ENCODE data around the gene MANSC1. TPM values are rescaled to one million over a fixed set of nuclear protein-coding genes. Genes with fewer than 3 reads are reported as not detected.

MANSC1 gene
- total and polyA plus RNA-seq, 9 of the 15 experiments (the other 6 are each of a cell fraction or from before 2014, with no cell fraction given), result 0.76 to 8.6 (median 3.1) TPM

DNA sequence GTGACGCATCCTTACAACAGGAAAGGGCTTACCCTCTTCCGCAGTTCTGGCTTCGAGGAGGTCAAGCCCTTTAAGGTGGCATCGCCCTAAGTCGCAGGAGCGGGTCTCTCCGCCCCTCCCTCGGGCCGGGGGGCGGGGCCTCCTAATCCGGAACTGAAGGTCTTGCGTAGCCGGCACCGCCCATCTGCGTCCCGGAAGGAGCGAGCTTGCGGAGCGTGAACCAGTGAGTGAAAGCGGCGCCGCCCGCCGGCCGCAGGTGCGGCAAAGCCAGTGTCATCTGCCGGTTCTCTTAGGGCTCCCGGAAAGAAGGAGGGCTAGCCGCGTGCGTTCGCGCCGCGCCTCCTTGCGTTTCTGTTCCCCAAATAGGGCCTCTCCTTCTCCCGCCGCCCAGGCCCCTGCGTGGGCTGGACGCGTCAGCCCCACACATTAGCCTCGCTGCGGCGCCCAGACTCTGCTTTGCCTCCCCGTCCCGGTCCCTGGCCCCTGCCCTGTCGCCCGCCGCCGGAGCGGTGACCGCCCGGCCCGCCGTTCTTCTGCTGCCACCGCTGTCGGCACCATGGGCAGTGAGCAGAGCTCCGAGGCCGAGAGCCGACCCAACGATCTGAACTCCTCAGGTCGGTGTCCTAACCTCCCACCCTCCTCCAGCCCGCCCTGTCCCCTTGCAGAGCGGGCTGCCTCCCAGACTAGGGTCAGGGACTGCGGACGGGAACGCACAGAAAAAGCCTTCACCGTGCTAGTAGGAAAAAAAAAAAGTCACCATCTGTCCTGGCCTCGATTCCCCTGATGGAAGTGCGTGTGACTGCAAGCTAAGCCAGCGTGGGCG lies 7.1 kb upstream of the MANSC1 start, which contains the start of gene BORCS5 (continued):
- TF ChIP-seq RB1 (IDR thresholded peaks at IDR 0.05; ENCODE audit: low read depth), result no peak; the same call in 1 of the 2 replicates
- TF ChIP-seq ZNF512 (tag; IDR thresholded peaks at IDR 0.05), result no peak
- TF ChIP-seq MEF2D (tag; conservative IDR thresholded peaks at IDR 0.05; ENCODE audit: low read depth), result no peak
- TF ChIP-seq NCOA6 (IDR thresholded peaks at IDR 0.05), result no peak
- peak; percentile 70 to 83; a peak in 3 of 4 replicates for TF ChIP-seq MNT (conservative IDR thresholded peaks at IDR 0.05)
- TF ChIP-seq PRMT5 (CRISPR knock-in tag; IDR thresholded peaks at IDR 0.05), result 0 out of 2 replicates have a peak, but pooled peaks have one; percentile 57
- no peak for TF ChIP-seq ZNF696 (CRISPR knock-in tag; conservative IDR thresholded peaks at IDR 0.05)
- TF ChIP-seq PPARD (CRISPR knock-in tag; IDR thresholded peaks at IDR 0.05), result no peak
- peak; percentile 72 to 77 for TF ChIP-seq NRF1 (conservative IDR thresholded peaks at IDR 0.05 in 1 of 2, IDR thresholded peaks at IDR 0.05 in 1 of 2)
- no peak for TF ChIP-seq ZNF146 (CRISPR knock-in tag; IDR thresholded peaks at IDR 0.05; ENCODE audit: unreplicated experiment)
- TF ChIP-seq MEIS2 (IDR thresholded peaks at IDR 0.05; ENCODE audit: partially characterized antibody), result no peak
- TF ChIP-seq FOXA3 (CRISPR knock-in tag; conservative IDR thresholded peaks at IDR 0.05 in 1 of 2, IDR thresholded peaks at IDR 0.05 in 1 of 2), result no peak; a peak in 1 of 4 replicates
- peak; percentile 52 for TF ChIP-seq EGR1 (conservative IDR thresholded peaks at IDR 0.05)
- TF ChIP-seq ATF7 (IDR thresholded peaks at IDR 0.05), result peak; percentile 72
- 0 out of 2 replicates have a peak, but pooled peaks have one; percentile 18 for TF ChIP-seq GATAD2B (IDR thresholded peaks at IDR 0.05; ENCODE audit: borderline replicate concordance)
- no peak for TF ChIP-seq ZNF583 (CRISPR knock-in tag; IDR thresholded peaks at IDR 0.05)
- TF ChIP-seq, protein P1, sequence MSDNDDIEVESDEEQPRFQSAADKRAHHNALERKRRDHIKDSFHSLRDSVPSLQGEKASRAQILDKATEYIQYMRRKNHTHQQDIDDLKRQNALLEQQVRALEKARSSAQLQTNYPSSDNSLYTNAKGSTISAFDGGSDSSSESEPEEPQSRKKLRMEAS (CRISPR knock-in tag; IDR thresholded peaks at IDR 0.05), result peak; percentile 81
- TF ChIP-seq ZFP36 (IDR thresholded peaks at IDR 0.05; ENCODE audit: low read depth, low read length, partially characterized antibody), result no peak
- TF ChIP-seq TEAD2 (tag; IDR thresholded peaks at IDR 0.05), result no peak
- TF ChIP-seq ZNF79 (CRISPR knock-in tag; IDR thresholded peaks at IDR 0.05; ENCODE audit: low read depth), result no peak
- TF ChIP-seq ZNF449 (CRISPR knock-in tag; IDR thresholded peaks at IDR 0.05), result no peak
- TF ChIP-seq ZNF354B (CRISPR knock-in tag; IDR thresholded peaks at IDR 0.05), result no peak
- TF ChIP-seq KLF16 (IDR thresholded peaks at IDR 0.05), result no peak
- no peak for TF ChIP-seq RFX7 (CRISPR knock-in tag; IDR thresholded peaks at IDR 0.05)
- TF ChIP-seq NCOA1 (IDR thresholded peaks at IDR 0.05; ENCODE audit: low read depth), result no peak

Data from K562 (cell line).